Keratinocyte (primary cell): ENCODE measurements around the gene BTBD16. TPM values are rescaled to one million over a fixed set of nuclear protein-coding genes. Genes with fewer than 3 reads are reported as not detected.

ENCODE experiments used
- DNase-seq: peaks from one replicate; pipeline ENCODE4 v3.0.0-alpha.2; 2011; ENCODE audit warnings: low read depth, missing footprints, low spot score
- FAIRE-seq: peaks from 2 replicates; lab custom pipeline; 2011; peaks lifted over from hg19 to GRCh38; lab: Jason Lieb, UNC
- H2AFZ ChIP-seq: 2 replicates; pipeline ENCODE4 v1.6.0; 2012; ENCODE audit warnings: low read length, control low read depth, inconsistent platforms; ENCODE audit not compliant: control insufficient read depth
- H3K27ac ChIP-seq: 2 replicates; pipeline ENCODE4 v1.5.1; 2011; ENCODE audit warnings: low read length; ENCODE audit not compliant: control insufficient read depth, insufficient read depth
- H3K27me3 ChIP-seq: 3 replicates; pipeline ENCODE4 v1.6.0; 2011; ENCODE audit warnings: low read length; ENCODE audit not compliant: control insufficient read depth, insufficient read depth; ENCODE audit errors: extremely low read depth
- H3K36me3 ChIP-seq, 2 experiments: 2 replicates in 1 of 2; 3 replicates in 1 of 2; pipeline ENCODE4 v1.5.1; 2011; ENCODE audit warnings: low read length in 2 of 2, mild to moderate bottlenecking in 1 of 2; ENCODE audit not compliant: control insufficient read depth in 2 of 2, insufficient read depth in 2 of 2; ENCODE audit errors: extremely low read depth in 1 of 2
- H3K4me1 ChIP-seq: 3 replicates; pipeline ENCODE4 v1.5.1; 2011; ENCODE audit warnings: low read length; ENCODE audit not compliant: control insufficient read depth, insufficient read depth; ENCODE audit errors: extremely low read depth
- H3K4me2 ChIP-seq: 3 replicates; pipeline ENCODE4 v1.6.0; 2011; ENCODE audit warnings: low read depth, low read length; ENCODE audit not compliant: control insufficient read depth, insufficient read depth; ENCODE audit errors: extremely low read depth
- H3K4me3 ChIP-seq, 3 experiments: fragments of 200-600 bp in 1 of 3; sonication (generic) in 1 of 3; 2 replicates in 2 of 3; 3 replicates in 1 of 3; pipeline ENCODE4 v1.5.1; 2011 to 2016; ENCODE audit warnings: low read length in 3 of 3, mild to moderate bottlenecking in 3 of 3, control low read depth in 2 of 3, inconsistent platforms in 1 of 3, low read depth in 1 of 3, mixed read lengths in 1 of 3, mixed run types in 1 of 3, moderate library complexity in 1 of 3; ENCODE audit not compliant: control insufficient read depth in 2 of 3, insufficient read depth in 2 of 3; ENCODE audit errors: extremely low read depth in 1 of 3
- H3K79me2 ChIP-seq: 2 replicates; pipeline ENCODE4 v1.6.0; 2012; ENCODE audit warnings: low read length; ENCODE audit not compliant: control insufficient read depth, insufficient read depth
- H3K9ac ChIP-seq: 3 replicates; pipeline ENCODE4 v1.6.0; 2011; ENCODE audit warnings: low read length; ENCODE audit not compliant: control insufficient read depth, insufficient read depth; ENCODE audit errors: extremely low read depth
- H3K9me1 ChIP-seq: 3 replicates; pipeline ENCODE4 v1.6.0; 2011; ENCODE audit warnings: low read length; ENCODE audit not compliant: control insufficient read depth, insufficient read depth; ENCODE audit errors: extremely low read depth
- H3K9me3 ChIP-seq: 2 replicates; pipeline ENCODE4 v1.5.1; 2012; ENCODE audit warnings: low read depth, low read length; ENCODE audit not compliant: control insufficient read depth
- H4K20me1 ChIP-seq: 3 replicates; pipeline ENCODE4 v1.6.0; 2011; ENCODE audit warnings: low read length; ENCODE audit not compliant: control insufficient read depth, insufficient read depth; ENCODE audit errors: extremely low read depth
- CTCF ChIP-seq, 3 experiments: IDR thresholded peaks in 1 of 3; conservative IDR thresholded peaks in 1 of 3; optimal IDR thresholded peaks in 1 of 3; 2 replicates in 2 of 3; 3 replicates in 1 of 3; pipeline versions ENCODE3 to v1.5.1; 2011; ENCODE audit warnings: low read length in 3 of 3, mild to moderate bottlenecking in 3 of 3, moderate library complexity in 2 of 3, control low read depth in 1 of 3, inconsistent platforms in 1 of 3; ENCODE audit not compliant: insufficient read depth in 2 of 3; ENCODE audit errors: extremely low read depth in 1 of 3
- EZH2 ChIP-seq: IDR thresholded peaks from one replicate; pipeline ENCODE4 v1.6.1; 2012; ENCODE audit warnings: inconsistent platforms, mild to moderate bottlenecking, low read length, moderate library complexity
- dilution Hi-C: fragments of 300-500 bp; cut with MboI; formaldehyde crosslinking; loops from one replicate; pipeline ENCODE4 v1.7.0; 2020; ENCODE audit warnings: low sequenced_read_pairs; ENCODE audit not compliant: extremely low pct_ligation_motif_present
- polyA plus RNA-seq, 5 experiments: library from polyadenylated mRNA; depleted of rRNA in 3 of 5; stranded (reverse) in 3 of 5; stranded (forward) in 1 of 5; unstranded in 1 of 5; fragments of >200 nt; gene quantifications; 1 replicate in 1 of 5; 2 replicates in 3 of 5; 3 replicates in 1 of 5; pipeline versions ENCODE4 v1.2.1 to v1.2.3, GENCODE V29; 2011 to 2012; ENCODE audit warnings: missing spikeins in 2 of 5, low read depth in 1 of 5, low replicate concordance in 1 of 5

Gene BTBD16
- polyA plus RNA-seq, 1 donor (not counting 4 experiments of a cell fraction or from before 2014, with no cell fraction given) = 4.9 TPM

- dilution Hi-C loops = no loop called here
- DNase-seq = no peak
Observed at GRCh38 chr10:122348512-122348911, 77.4 kb downstream of the BTBD16 start.

GRCh38 chr10:122348935-122349361 lies 77.9 kb downstream of the BTBD16 start:
- Histone ChIP-seq H3K27ac (no peak overlapping the region), H3K79me2 (no peaks in the 10 kb centered on the region), H3K36me3 (no peaks in the 10 kb centered on the region), H3K9me1 (no peaks in the 10 kb centered on the region), H3K9me3 (no peaks in the 10 kb centered on the region), H4K20me1 (no peaks in the 10 kb centered on the region), H3K27me3 (no peaks in the 10 kb centered on the region), H3K9ac (no peak overlapping the region), H3K4me3 (no peak overlapping the region), H2AFZ (no peak overlapping the region), H3K4me2 (no peak overlapping the region), H3K4me1 (no peaks in the 10 kb centered on the region)
- DNase-seq (no peak), FAIRE-seq (no peak)
- dilution Hi-C loops = no loop called here
- TF ChIP-seq EZH2 = no peak
- no peak for TF ChIP-seq CTCF (optimal IDR thresholded peaks at IDR 0.05 in 1 of 3, IDR thresholded peaks at IDR 0.05 in 1 of 3, conservative IDR thresholded peaks at IDR 0.05 in 1 of 3; ENCODE audit: extremely low read depth in 1 of 3, insufficient read depth in 2 of 3, low read length in 3 of 3)

More at GRCh38 chr10:122348512-122348911, 77.4 kb downstream of the BTBD16 start:
- H3K27ac ChIP-seq = no peak overlapping the region
- FAIRE-seq = peak; percentile 23
- no peaks in the 10 kb centered on the region for H3K79me2 ChIP-seq
- no peaks in the 10 kb centered on the region for H3K36me3 ChIP-seq
- no peak overlapping the region for H3K9ac ChIP-seq
- no peaks in the 10 kb centered on the region for H4K20me1 ChIP-seq
- TF ChIP-seq CTCF (optimal IDR thresholded peaks at IDR 0.05 in 1 of 3, IDR thresholded peaks at IDR 0.05 in 1 of 3, conservative IDR thresholded peaks at IDR 0.05 in 1 of 3; ENCODE audit: extremely low read depth in 1 of 3, insufficient read depth in 2 of 3, low read length in 3 of 3) (no peak), EZH2 (no peak)
- H3K4me1 ChIP-seq = no peaks in the 10 kb centered on the region
- H3K4me2 ChIP-seq = no peak overlapping the region
- no peak overlapping the region for H3K4me3 ChIP-seq
- H3K9me1 ChIP-seq = no peaks in the 10 kb centered on the region
- no peaks in the 10 kb centered on the region for H3K27me3 ChIP-seq
- H2AFZ ChIP-seq = no peak overlapping the region
- H3K9me3 ChIP-seq = no peaks in the 10 kb centered on the region
